GM12875 (cell line): Measurements from ENCODE around the gene RBM28.

Experiments used
- H3K4me3 ChIP-seq: one replicate; pipeline ENCODE4 v1.5.1; 2011; ENCODE audit warnings: low read depth, low read length, control low read depth
- CTCF ChIP-seq: IDR thresholded peaks from 2 replicates; pipeline ENCODE4 v1.5.1; 2011; ENCODE audit warnings: low read depth, mild to moderate bottlenecking, control low read depth, inconsistent platforms, low read length, moderate library complexity, borderline replicate concordance; ENCODE audit not compliant: insufficient read depth

The RBM28 gene

DNA sequence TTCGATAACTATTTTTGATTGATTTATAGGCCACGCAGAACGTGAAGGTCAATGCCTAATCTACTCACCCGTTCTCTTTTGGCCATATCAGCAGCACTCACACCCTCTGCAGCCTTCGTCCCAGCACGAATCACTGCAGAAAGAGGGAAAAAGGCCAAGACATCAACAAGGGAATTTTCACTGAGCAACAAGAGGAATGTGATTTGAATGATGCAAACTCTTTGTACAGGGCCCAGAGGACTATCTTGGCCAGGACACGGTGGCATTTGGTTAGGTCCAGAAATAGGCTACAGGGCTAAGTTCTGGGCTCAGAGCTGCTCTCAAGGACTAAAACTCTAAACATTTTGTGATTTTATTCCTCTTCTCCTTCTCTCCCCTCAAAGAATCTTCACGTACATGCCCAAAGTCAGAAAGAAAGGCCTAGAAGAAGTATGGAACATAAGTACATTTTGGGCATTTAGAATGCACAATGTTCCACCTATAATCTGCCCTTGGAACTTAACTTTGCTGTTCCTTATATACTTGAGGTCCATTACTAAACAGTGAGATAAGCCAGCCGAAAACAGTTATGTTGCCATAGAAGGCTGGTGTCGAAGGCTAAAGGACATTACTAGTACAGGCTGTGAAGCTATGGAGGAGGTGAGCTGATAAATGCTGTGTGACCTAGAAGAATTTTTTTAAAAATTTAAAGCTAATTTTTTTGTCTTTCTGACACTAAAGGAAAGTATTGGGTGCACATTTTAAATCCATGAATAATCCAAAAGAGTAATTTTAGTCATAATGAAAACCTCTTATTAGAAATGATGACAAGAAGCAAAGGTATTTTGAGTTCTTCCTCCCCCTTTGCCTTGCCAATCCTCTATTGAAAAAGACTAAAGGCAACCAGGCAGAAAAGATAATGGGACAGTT is 20.0 kb downstream of the RBM28 start:
- TF ChIP-seq CTCF: no peak

DNA sequence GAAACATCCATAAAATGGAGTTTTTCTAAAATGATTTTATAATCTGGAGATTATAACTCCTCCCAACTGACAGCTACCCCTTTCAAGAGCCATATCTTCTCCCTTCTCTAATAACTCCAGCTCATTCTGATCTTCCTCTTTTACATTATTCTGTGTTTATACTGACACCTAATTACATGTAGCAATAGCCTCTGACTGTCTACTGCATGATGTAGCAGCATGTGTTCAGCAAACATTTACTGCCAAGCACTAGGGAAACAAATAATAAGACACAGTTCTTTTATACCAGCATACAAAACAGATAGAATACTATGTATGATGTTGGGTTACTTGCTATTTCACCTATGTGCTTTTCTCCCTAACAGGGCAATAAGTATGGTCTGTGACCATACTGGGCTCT is 20.7 kb downstream of the RBM28 start:
- H3K4me3 ChIP-seq: no peak overlapping the region
- TF ChIP-seq CTCF: no peak

More for the DNA sequence above, 20.0 kb downstream of the RBM28 start:
- H3K4me3 ChIP-seq: no peak overlapping the region

DNA sequence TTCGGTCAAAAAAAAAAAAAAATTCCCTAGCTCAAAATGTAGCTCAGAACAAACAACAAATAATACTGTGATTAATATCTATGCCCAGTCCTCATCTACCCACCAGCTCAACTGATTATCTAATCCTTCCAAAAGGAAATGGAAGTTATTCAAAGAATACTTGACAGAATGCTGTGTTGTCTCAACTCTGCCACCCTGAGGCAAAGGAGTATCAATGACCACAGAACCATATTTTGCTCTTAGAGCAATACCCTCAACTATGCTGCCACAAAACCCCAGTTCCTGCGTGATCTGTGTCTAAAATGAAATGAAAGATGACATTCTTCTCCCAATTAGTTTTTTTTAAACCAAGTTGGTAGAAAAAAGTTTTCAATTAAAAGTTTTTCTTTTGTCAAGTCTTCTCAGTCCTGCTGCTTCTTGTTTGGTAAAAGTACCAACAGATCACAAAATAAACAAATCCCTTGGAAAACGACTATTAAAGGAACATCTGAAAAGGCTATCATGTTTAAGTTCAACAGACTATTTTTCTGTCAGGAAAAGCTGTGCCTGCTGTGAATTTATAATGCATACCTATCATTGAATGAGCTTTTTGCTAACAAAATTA is 21.6 kb downstream of the RBM28 start:
- no peak overlapping the region for H3K4me3 ChIP-seq
- TF ChIP-seq CTCF: peak; percentile 9; the same call in 1 of the 2 replicates

DNA sequence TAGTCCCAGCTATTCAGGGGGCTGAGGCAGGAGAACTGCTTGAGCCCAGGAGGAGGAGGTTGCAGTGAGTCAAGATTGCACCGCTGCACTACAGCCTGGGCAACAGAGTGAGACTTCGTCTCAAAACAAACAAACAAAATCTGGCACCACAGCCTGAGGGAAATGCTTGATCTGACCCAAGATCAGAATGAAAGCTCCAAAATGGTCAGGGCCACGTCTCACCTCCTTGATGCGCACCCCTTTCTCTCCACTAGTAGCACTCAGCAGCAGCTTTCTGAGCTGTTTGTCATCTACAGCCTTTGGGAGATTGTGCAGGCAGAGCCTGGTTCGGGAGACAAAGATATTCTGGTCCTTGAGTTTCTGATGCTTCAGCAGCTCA is 22.7 kb downstream of the RBM28 start:
- H3K4me3 ChIP-seq: no peak overlapping the region
- TF ChIP-seq CTCF: no peak

DNA sequence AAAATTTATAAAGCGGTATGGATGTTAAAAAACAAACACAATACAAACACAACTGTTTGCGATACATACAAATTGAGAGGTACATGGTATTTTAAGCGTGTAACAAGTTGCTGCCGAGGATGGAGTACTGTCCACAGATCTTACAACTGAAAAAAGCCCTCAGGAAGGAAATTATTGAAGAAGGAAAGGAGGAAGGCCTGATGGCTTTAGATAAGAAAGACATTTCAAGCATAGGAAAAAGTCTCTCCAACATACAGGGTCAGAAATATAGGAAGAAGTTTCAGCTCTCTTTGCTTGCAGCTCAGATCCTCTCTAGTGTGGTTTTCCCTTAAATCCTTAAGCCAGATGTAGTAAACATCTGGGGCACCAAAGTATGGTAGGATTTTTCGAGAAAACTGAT is 25.0 kb downstream of the RBM28 start:
- TF ChIP-seq CTCF: no peak
- H3K4me3 ChIP-seq: no peak overlapping the region

- no peak overlapping the region for H3K4me3 ChIP-seq
- no peak for TF ChIP-seq CTCF
Measured at GRCh38 chr7:128311013-128311412, 32.7 kb downstream of the RBM28 start.

DNA sequence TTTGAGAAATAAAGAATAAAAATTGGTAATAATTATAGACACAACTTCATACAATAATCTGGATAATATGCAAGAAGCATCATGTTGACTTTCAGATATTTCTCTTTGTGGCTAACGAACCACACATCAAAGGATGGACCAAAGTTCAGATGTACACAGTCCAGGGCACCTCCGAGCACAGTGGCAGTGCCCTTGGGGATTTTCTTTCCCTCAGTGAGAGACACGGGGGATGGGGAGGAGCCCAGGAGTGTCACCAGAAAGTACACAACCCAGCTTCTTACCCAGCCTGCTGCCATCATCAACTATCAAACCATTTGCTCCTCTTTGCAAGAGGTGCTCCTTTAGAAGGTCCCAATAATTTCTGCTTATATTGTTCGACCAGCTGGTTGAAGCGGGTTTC is 33.2 kb downstream of the RBM28 start:
- H3K4me3 ChIP-seq: no peak overlapping the region
- TF ChIP-seq CTCF: no peak
